Measurements from ENCODE around the gene PRKG2. TPM values are rescaled to one million over a fixed set of nuclear protein-coding genes. Genes with fewer than 3 reads are reported as not detected.

Gene PRKG2
- total and polyA plus RNA-seq, 2 of the 13 experiments (the other 11 are each of a cell fraction or from before 2014, with no cell fraction given) = 0.04 TPM

- H3K36me3 ChIP-seq (replicated peaks in 1 of 2; ENCODE audit: control insufficient read depth in 1 of 2, insufficient read depth in 2 of 2, low read length in 2 of 2) = no peaks in the 10 kb centered on the region
- POLR2A ChIA-PET = no interaction called here
- TF ChIP-seq ZNF235 (CRISPR knock-in tag; IDR thresholded peaks at IDR 0.05; ENCODE audit: borderline replicate concordance) (no peak), ZNF337 (CRISPR knock-in tag; IDR thresholded peaks at IDR 0.05; ENCODE audit: borderline replicate concordance, low read depth) (no peak), GLMP (CRISPR knock-in tag; IDR thresholded peaks at IDR 0.05; ENCODE audit: borderline replicate concordance) (no peak), SALL2 (CRISPR knock-in tag; IDR thresholded peaks at IDR 0.05) (no peak), ZBTB33 (CRISPR knock-in tag; IDR thresholded peaks at IDR 0.05) (no peak), RARG (CRISPR knock-in tag; IDR thresholded peaks at IDR 0.05; ENCODE audit: low read depth) (no peak), TBL1XR1 (IDR thresholded peaks at IDR 0.05; ENCODE audit: borderline replicate concordance, low read length, partially characterized antibody) (no peak), RFXANK (CRISPR knock-in tag; IDR thresholded peaks at IDR 0.05) (no peak), BCL6 (CRISPR knock-in tag; IDR thresholded peaks at IDR 0.05) (no peak), ZNF816 (CRISPR knock-in tag; IDR thresholded peaks at IDR 0.05; ENCODE audit: borderline replicate concordance) (no peak), CENPX (CRISPR knock-in tag; IDR thresholded peaks at IDR 0.05) (no peak), GZF1 (CRISPR knock-in tag; IDR thresholded peaks at IDR 0.05) (no peak)
- TF ChIP-seq, protein P1, sequence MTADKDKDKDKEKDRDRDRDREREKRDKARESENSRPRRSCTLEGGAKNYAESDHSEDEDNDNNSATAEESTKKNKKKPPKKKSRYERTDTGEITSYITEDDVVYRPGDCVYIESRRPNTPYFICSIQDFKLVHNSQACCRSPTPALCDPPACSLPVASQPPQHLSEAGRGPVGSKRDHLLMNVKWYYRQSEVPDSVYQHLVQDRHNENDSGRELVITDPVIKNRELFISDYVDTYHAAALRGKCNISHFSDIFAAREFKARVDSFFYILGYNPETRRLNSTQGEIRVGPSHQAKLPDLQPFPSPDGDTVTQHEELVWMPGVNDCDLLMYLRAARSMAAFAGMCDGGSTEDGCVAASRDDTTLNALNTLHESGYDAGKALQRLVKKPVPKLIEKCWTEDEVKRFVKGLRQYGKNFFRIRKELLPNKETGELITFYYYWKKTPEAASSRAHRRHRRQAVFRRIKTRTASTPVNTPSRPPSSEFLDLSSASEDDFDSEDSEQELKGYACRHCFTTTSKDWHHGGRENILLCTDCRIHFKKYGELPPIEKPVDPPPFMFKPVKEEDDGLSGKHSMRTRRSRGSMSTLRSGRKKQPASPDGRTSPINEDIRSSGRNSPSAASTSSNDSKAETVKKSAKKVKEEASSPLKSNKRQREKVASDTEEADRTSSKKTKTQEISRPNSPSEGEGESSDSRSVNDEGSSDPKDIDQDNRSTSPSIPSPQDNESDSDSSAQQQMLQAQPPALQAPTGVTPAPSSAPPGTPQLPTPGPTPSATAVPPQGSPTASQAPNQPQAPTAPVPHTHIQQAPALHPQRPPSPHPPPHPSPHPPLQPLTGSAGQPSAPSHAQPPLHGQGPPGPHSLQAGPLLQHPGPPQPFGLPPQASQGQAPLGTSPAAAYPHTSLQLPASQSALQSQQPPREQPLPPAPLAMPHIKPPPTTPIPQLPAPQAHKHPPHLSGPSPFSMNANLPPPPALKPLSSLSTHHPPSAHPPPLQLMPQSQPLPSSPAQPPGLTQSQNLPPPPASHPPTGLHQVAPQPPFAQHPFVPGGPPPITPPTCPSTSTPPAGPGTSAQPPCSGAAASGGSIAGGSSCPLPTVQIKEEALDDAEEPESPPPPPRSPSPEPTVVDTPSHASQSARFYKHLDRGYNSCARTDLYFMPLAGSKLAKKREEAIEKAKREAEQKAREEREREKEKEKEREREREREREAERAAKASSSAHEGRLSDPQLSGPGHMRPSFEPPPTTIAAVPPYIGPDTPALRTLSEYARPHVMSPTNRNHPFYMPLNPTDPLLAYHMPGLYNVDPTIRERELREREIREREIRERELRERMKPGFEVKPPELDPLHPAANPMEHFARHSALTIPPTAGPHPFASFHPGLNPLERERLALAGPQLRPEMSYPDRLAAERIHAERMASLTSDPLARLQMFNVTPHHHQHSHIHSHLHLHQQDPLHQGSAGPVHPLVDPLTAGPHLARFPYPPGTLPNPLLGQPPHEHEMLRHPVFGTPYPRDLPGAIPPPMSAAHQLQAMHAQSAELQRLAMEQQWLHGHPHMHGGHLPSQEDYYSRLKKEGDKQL (CRISPR knock-in tag; IDR thresholded peaks at IDR 0.05; ENCODE audit: low read depth) = no peak
Observed at GRCh38 chr4:81136161-81136905, 78.7 kb downstream of the PRKG2 start.

More at GRCh38 chr4:81136161-81136905, 78.7 kb downstream of the PRKG2 start:
- FAIRE-seq (no peak), DNase-seq (ENCODE audit: low spot score) (no peak), ATAC-seq (no peak)
- Histone ChIP-seq H3K27me3 (ENCODE audit: control insufficient read depth in 1 of 2, insufficient read depth in 2 of 2, low read length in 2 of 2) (no peaks in the 10 kb centered on the region), H3K79me2 (ENCODE audit: insufficient read depth, low read length) (no peaks in the 10 kb centered on the region), H3K9me3 (ENCODE audit: low read length) (no peaks in the 10 kb centered on the region), H3K9ac (ENCODE audit: insufficient read depth, low read depth, low read length) (no peak overlapping the region), H3K4me3 (replicated peaks in 1 of 3; ENCODE audit: insufficient read depth in 1 of 3, low read depth in 2 of 3, low read length in 3 of 3) (no peak overlapping the region), H3K4me2 (ENCODE audit: low read depth, low read length) (no peak overlapping the region), H3K4me1 (ENCODE audit: insufficient read depth, low read length) (no peaks in the 10 kb centered on the region), H3K27ac (ENCODE audit: extremely low read length, insufficient read depth, low read length) (no peak overlapping the region), H4K20me1 (ENCODE audit: insufficient read depth, low read length) (no peaks in the 10 kb centered on the region), H2AFZ (ENCODE audit: low read length) (no peak overlapping the region)
- 18% methylated on average over 8 of the region's 8 CpGs for WGBS (ENCODE audit: low lambda C conversion rate)
- in situ Hi-C loops (cut with HindIII; ENCODE audit: extremely low pct_ligation_motif_present, low pct_unique_long_range_greater_than_20kb) (no loop called here), intact Hi-C loops (cut with micrococcal nuclease; ENCODE audit: unreplicated experiment) (no loop called here)
- no TSS peak for BruUV-seq (replicated peaks)
- CTCF ChIA-PET (ENCODE audit: low intra/inter-chr PET ratio, low total read pairs) = no interaction called here
